ENCODE results near the gene TMEM44.

The TMEM44 gene

GRCh38 chr3:194560047-194560446 lies 73.2 kb downstream of the TMEM44 start:
- H3K36me3 ChIP-seq (ENCODE audit: control insufficient read depth, insufficient read depth, low read length): no peaks in the 10 kb centered on the region
- DNase-seq: no peak
- H3K27ac ChIP-seq (ENCODE audit: insufficient read depth, low read length, poor library complexity, severe bottlenecking): no peak overlapping the region
- no peak overlapping the region for H3K4me3 ChIP-seq (ENCODE audit: insufficient read depth, low read depth, low read length, poor library complexity, severe bottlenecking)
- H3K27me3 ChIP-seq (replicated peaks; ENCODE audit: control insufficient read depth, insufficient read depth, low read length, poor library complexity, severe bottlenecking): no peaks in the 10 kb centered on the region
- no peaks in the 10 kb centered on the region for H3K4me1 ChIP-seq (ENCODE audit: control insufficient read depth, insufficient read depth, low read length, poor library complexity, severe bottlenecking)
- H3K9me3 ChIP-seq (ENCODE audit: control insufficient read depth, low read length): no peaks in the 10 kb centered on the region

- no peaks in the 10 kb centered on the region for H3K27me3 ChIP-seq (replicated peaks; ENCODE audit: control insufficient read depth, insufficient read depth, low read length, poor library complexity, severe bottlenecking)
- H3K36me3 ChIP-seq (ENCODE audit: control insufficient read depth, insufficient read depth, low read length): no peaks in the 10 kb centered on the region
- no peak for DNase-seq
- no peak overlapping the region for H3K27ac ChIP-seq (ENCODE audit: insufficient read depth, low read length, poor library complexity, severe bottlenecking)
- no peaks in the 10 kb centered on the region for H3K9me3 ChIP-seq (ENCODE audit: control insufficient read depth, low read length)
- H3K4me3 ChIP-seq (ENCODE audit: insufficient read depth, low read depth, low read length, poor library complexity, severe bottlenecking): no peak overlapping the region
- H3K4me1 ChIP-seq (ENCODE audit: control insufficient read depth, insufficient read depth, low read length, poor library complexity, severe bottlenecking): no peaks in the 10 kb centered on the region
Observed at GRCh38 chr3:194559530-194559929, 73.7 kb downstream of the TMEM44 start.

- no peak overlapping the region for H3K27ac ChIP-seq (ENCODE audit: insufficient read depth, low read length, poor library complexity, severe bottlenecking)
- no peaks in the 10 kb centered on the region for H3K27me3 ChIP-seq (replicated peaks; ENCODE audit: control insufficient read depth, insufficient read depth, low read length, poor library complexity, severe bottlenecking)
- no peaks in the 10 kb centered on the region for H3K36me3 ChIP-seq (ENCODE audit: control insufficient read depth, insufficient read depth, low read length)
- H3K9me3 ChIP-seq (ENCODE audit: control insufficient read depth, low read length): no peaks in the 10 kb centered on the region
- peak overlapping the region; percentile 11 for H3K4me3 ChIP-seq (ENCODE audit: insufficient read depth, low read depth, low read length, poor library complexity, severe bottlenecking)
- no peaks in the 10 kb centered on the region for H3K4me1 ChIP-seq (ENCODE audit: control insufficient read depth, insufficient read depth, low read length, poor library complexity, severe bottlenecking)
- DNase-seq: no peak
Observed at GRCh38 chr3:194556086-194557056, 76.8 kb downstream of the TMEM44 start.

GRCh38 chr3:194555175-194556062 lies 77.8 kb downstream of the TMEM44 start:
- no peak for DNase-seq
- Histone ChIP-seq H3K9me3 (ENCODE audit: control insufficient read depth, low read length) (no peaks in the 10 kb centered on the region), H3K4me3 (ENCODE audit: insufficient read depth, low read depth, low read length, poor library complexity, severe bottlenecking) (no peak overlapping the region), H3K4me1 (ENCODE audit: control insufficient read depth, insufficient read depth, low read length, poor library complexity, severe bottlenecking) (no peaks in the 10 kb centered on the region), H3K36me3 (ENCODE audit: control insufficient read depth, insufficient read depth, low read length) (no peaks in the 10 kb centered on the region), H3K27me3 (replicated peaks; ENCODE audit: control insufficient read depth, insufficient read depth, low read length, poor library complexity, severe bottlenecking) (no peaks in the 10 kb centered on the region), H3K27ac (ENCODE audit: insufficient read depth, low read length, poor library complexity, severe bottlenecking) (no peak overlapping the region)

DNA sequence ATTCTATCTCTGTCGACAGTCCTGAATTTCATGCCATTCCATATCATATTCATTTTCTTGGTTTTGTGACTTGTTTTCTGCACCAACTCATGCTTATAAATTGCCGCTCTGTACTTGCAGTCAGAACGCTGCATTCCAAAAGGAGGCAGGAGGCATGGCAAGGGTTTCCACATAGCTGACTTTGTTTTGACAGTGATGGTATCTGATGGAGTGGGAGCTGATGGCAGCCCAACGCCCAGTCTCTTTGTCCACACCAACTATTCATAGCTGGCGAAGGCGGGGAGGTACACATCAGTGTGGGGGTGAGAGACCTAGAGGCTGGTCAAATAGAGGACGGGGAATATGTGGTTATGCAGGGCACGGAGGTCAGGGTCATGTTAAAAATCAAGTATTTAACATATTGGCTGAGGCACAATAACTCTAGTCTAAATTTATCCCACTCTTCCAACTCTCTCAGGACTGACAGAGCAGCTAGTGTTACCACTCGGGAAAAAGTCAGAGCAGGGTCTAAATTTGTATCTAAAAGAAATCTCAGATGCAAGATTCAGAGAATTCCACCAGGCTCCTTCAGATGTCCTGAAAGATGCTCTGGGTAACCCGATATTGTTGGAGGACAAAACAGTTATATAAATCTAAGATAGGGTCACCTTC lies 78.6 kb downstream of the TMEM44 start:
- H3K27me3 ChIP-seq (replicated peaks; ENCODE audit: control insufficient read depth, insufficient read depth, low read length, poor library complexity, severe bottlenecking): no peaks in the 10 kb centered on the region
- H3K4me1 ChIP-seq (ENCODE audit: control insufficient read depth, insufficient read depth, low read length, poor library complexity, severe bottlenecking): no peaks in the 10 kb centered on the region
- no peaks in the 10 kb centered on the region for H3K36me3 ChIP-seq (ENCODE audit: control insufficient read depth, insufficient read depth, low read length)
- H3K27ac ChIP-seq (ENCODE audit: insufficient read depth, low read length, poor library complexity, severe bottlenecking): no peak overlapping the region
- no peak overlapping the region for H3K4me3 ChIP-seq (ENCODE audit: insufficient read depth, low read depth, low read length, poor library complexity, severe bottlenecking)
- no peak for DNase-seq
- H3K9me3 ChIP-seq (ENCODE audit: control insufficient read depth, low read length): no peaks in the 10 kb centered on the region

DNA sequence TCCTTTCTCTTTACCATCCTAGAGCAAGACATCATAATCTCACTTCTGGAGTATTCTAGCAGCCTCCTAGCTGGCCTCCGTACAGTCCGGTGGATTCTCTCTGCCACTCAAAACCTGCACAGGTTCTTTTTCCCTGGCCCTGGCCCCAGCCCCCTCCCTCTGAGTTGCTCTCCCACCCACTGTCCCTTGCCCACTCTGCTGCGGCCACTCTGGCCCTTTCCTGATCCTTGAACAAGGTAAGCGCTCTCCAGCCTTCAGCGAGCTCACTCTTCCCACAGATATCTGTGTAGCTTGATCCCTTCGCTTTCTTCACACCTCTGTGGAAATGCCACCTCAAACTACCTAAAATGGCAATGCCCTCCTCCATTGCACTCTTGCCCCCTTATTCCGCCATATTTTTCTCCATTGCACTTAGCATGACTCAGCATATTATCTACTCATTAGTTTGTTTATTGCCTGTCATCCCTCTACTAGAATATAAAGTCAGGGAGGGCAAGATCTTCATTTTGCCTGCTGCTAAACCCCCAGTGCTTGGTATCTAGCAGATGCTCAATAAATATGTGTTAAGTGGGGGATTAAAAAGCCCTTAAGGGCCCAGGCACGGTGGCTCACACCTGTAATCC lies 80.8 kb downstream of the TMEM44 start:
- H3K27ac ChIP-seq (ENCODE audit: insufficient read depth, low read length, poor library complexity, severe bottlenecking): no peak overlapping the region
- H3K36me3 ChIP-seq (ENCODE audit: control insufficient read depth, insufficient read depth, low read length): no peaks in the 10 kb centered on the region
- DNase-seq: no peak
- no peaks in the 10 kb centered on the region for H3K27me3 ChIP-seq (replicated peaks; ENCODE audit: control insufficient read depth, insufficient read depth, low read length, poor library complexity, severe bottlenecking)
- no peaks in the 10 kb centered on the region for H3K4me1 ChIP-seq (ENCODE audit: control insufficient read depth, insufficient read depth, low read length, poor library complexity, severe bottlenecking)
- H3K4me3 ChIP-seq (ENCODE audit: insufficient read depth, low read depth, low read length, poor library complexity, severe bottlenecking): no peak overlapping the region
- H3K9me3 ChIP-seq (ENCODE audit: control insufficient read depth, low read length): no peaks in the 10 kb centered on the region

DNA sequence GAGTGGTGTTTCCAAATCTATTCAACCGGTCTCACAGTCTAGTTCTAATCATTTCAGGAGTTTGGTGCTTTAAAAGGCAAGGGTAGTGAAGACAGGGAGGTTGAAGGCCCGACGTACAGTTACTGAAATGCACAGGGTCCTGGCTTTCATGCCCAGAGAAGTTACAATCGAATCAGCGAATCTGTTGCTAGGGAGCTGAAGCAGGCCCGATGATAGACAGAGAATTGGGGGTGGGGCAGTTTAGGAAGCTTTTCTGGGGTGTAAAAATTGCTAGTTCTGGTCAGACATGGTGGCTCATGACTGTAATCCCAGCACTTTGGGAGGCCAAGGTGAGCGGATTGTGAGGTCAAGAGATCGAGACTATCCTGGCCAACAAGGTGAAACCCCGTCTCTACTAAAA lies 83.4 kb downstream of the TMEM44 start:
- Histone ChIP-seq H3K36me3 (ENCODE audit: control insufficient read depth, insufficient read depth, low read length) (no peaks in the 10 kb centered on the region), H3K27ac (ENCODE audit: insufficient read depth, low read length, poor library complexity, severe bottlenecking) (no peak overlapping the region), H3K27me3 (replicated peaks; ENCODE audit: control insufficient read depth, insufficient read depth, low read length, poor library complexity, severe bottlenecking) (no peaks in the 10 kb centered on the region), H3K9me3 (ENCODE audit: control insufficient read depth, low read length) (no peaks in the 10 kb centered on the region), H3K4me1 (ENCODE audit: control insufficient read depth, insufficient read depth, low read length, poor library complexity, severe bottlenecking) (no peaks in the 10 kb centered on the region), H3K4me3 (ENCODE audit: insufficient read depth, low read depth, low read length, poor library complexity, severe bottlenecking) (no peak overlapping the region)
- no peak for DNase-seq

DNA sequence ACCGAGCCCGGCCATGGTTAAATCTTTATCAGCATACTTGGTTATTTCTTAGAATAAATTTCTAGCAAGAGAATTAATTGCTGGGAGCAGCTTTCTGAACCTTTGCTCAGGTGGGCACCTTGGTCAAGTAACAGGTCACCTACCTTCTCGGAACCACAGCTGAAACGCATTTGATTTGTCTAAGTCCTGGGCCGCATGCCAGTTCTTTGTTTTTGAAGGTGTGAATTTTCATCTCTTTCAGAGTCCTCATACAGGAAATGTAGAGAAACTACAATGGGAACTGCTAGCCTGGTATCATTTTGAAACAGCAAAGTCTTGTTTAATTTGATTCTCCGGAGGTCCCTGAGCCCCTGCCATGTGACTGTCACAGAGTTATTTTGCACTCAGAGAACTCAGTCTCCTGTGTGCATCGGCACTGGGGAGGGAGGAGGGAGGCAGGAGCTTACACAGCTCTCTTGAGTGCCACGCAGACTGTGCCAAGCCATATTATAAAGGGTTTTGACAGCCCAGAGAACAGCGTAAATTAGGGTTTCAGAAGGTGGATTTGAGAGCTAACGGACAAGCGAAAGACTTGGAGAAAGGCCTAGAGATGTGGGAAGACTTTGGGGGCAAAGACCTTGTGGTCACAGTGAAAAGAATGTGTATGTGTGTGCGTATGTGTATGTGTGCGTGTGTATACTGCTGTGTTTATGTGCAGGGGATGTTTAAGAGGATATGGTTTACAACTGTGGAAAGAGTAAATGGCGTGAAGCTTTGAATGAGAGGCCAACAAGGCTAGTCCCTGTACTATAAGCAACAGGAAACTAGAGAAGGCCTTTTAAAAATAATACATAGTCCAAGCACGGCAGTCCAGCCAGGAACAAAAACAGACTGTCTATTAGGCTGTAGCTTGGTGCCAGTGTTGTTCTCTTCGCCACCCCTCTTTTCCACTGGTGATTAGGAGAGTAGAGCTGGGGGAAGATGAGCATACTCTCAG lies 84.6 kb downstream of the TMEM44 start:
- Histone ChIP-seq H3K4me3 (ENCODE audit: insufficient read depth, low read depth, low read length, poor library complexity, severe bottlenecking) (no peak overlapping the region), H3K27ac (ENCODE audit: insufficient read depth, low read length, poor library complexity, severe bottlenecking) (no peak overlapping the region), H3K9me3 (ENCODE audit: control insufficient read depth, low read length) (no peaks in the 10 kb centered on the region), H3K36me3 (ENCODE audit: control insufficient read depth, insufficient read depth, low read length) (no peaks in the 10 kb centered on the region), H3K27me3 (replicated peaks; ENCODE audit: control insufficient read depth, insufficient read depth, low read length, poor library complexity, severe bottlenecking) (no peaks in the 10 kb centered on the region), H3K4me1 (ENCODE audit: control insufficient read depth, insufficient read depth, low read length, poor library complexity, severe bottlenecking) (no peaks in the 10 kb centered on the region)
- DNase-seq: no peak

DNA sequence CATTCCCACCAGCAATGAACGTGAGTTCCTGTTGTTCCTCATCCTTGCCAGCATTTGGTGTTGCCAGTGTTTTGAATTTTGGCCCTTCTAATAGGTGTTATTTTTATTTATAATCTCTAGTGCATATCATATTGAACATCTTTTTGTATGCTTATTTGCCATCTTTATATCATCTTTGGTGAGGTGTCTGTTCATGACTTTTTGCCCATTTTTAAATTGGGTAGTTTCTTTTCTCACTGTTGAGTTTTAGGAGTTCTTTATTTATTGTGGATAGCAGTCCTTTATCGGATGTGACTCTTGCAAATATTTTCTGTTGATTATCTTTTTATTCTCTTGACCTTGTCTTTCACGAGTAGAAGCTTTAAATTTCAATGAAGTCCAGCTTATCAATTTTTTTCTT lies 86.2 kb downstream of the TMEM44 start:
- Histone ChIP-seq H3K36me3 (ENCODE audit: control insufficient read depth, insufficient read depth, low read length) (no peaks in the 10 kb centered on the region), H3K4me3 (ENCODE audit: insufficient read depth, low read depth, low read length, poor library complexity, severe bottlenecking) (no peak overlapping the region), H3K4me1 (ENCODE audit: control insufficient read depth, insufficient read depth, low read length, poor library complexity, severe bottlenecking) (no peaks in the 10 kb centered on the region), H3K27me3 (replicated peaks; ENCODE audit: control insufficient read depth, insufficient read depth, low read length, poor library complexity, severe bottlenecking) (no peaks in the 10 kb centered on the region), H3K9me3 (ENCODE audit: control insufficient read depth, low read length) (no peaks in the 10 kb centered on the region), H3K27ac (ENCODE audit: insufficient read depth, low read length, poor library complexity, severe bottlenecking) (no peak overlapping the region)
- DNase-seq: no peak
